Activated CD4-positive, alpha-beta T cell treated with anti-CD3 and anti-CD28 coated beads for 36 hours (primary cell): ENCODE results near the gene SPHK1. TPM values are rescaled to one million over a fixed set of nuclear protein-coding genes. Genes with fewer than 3 reads are reported as not detected.

Experiments
- ATAC-seq: fragments of 200-7000 bp; cut with Tn5 transposase; one replicate; pipeline ENCODE4 v1.10.0; 2021; ENCODE audit warnings: mild to moderate bottlenecking, moderate library complexity
- CTCF ChIA-PET: fragments of 350-600 bp; sonication (Branson Sonifier 250); formaldehyde crosslinking; loops from one replicate; lab custom pipeline; 2021; ENCODE audit warnings: antibody characterized with exemption; lab: Charles Lee
- POLR2A ChIA-PET: fragments of 350-600 bp; sonication (Branson Sonifier 250); formaldehyde crosslinking; loops from one replicate; lab custom pipeline; 2021; ENCODE audit warnings: antibody characterized with exemption, inconsistent platforms; lab: Charles Lee
- DNase-seq: peaks from one replicate; pipeline ENCODE4 v3.0.0-alpha.2; 2020
- H3K27ac Mint-ChIP-seq: one replicate; pipeline ENCODE4 v1.8.0; 2021; ENCODE audit warnings: mixed read lengths
- H3K27me3 Mint-ChIP-seq: one replicate; pipeline ENCODE4 v1.8.0; 2021; ENCODE audit warnings: mixed read lengths
- H3K36me3 Mint-ChIP-seq: one replicate; pipeline ENCODE4 v1.8.0; 2021; ENCODE audit warnings: low read depth, mixed read lengths
- H3K4me1 Mint-ChIP-seq: one replicate; pipeline ENCODE4 v1.8.0; 2021; ENCODE audit warnings: mixed read lengths
- H3K4me3 Mint-ChIP-seq: one replicate; pipeline ENCODE4 v1.8.0; 2021; ENCODE audit warnings: mild to moderate bottlenecking, moderate library complexity, mixed read lengths
- H3K9me3 Mint-ChIP-seq: one replicate; pipeline ENCODE4 v1.8.0; 2021; ENCODE audit warnings: low read depth, mixed read lengths
- intact Hi-C, 2 experiments: fragments of 100-400 bp; cut with DNase I in 1 of 2; cut with micrococcal nuclease in 1 of 2; formaldehyde crosslinking; loops; one replicate each; pipeline versions ENCODE4 v1.14.2 to v1.15.1; 2022 to 2024; cut with DNase I, micrococcal nuclease
- total RNA-seq, 2 experiments: library from RNA; stranded (reverse); gene quantifications; one replicate each; pipeline ENCODE4 v1.2.3, GENCODE V29; 2021

SPHK1 gene
- total RNA-seq, 2 experiments from 2014 or later, result 7.4 to 11.7 TPM

GRCh38 chr17:76422406-76422805 is 38.0 kb downstream of the SPHK1 start:
- ChIA-PET POLR2A (no interaction called here), CTCF (interaction anchor here (0.7 to 1.7 kb wide), 3 partner anchors 14 to 418 kb away, joined by 3 to 5 read pairs (median 4); no protein-coding TSS in a partner anchor)
- H3K27me3 Mint-ChIP-seq, result no peaks in the 10 kb centered on the region
- H3K9me3 Mint-ChIP-seq, result no peaks in the 10 kb centered on the region
- no peak overlapping the region for H3K27ac Mint-ChIP-seq
- no peak overlapping the region for H3K4me3 Mint-ChIP-seq
- DNase-seq (no peak), ATAC-seq (no peak)
- H3K36me3 Mint-ChIP-seq, result peaks cover 8% of the 10 kb centered on the region
- intact Hi-C loops, result no loop called here
- H3K4me1 Mint-ChIP-seq, result peaks cover 23% of the 10 kb centered on the region

- peaks cover 4% of the 10 kb centered on the region for H3K36me3 Mint-ChIP-seq
- no peaks in the 10 kb centered on the region for H3K27me3 Mint-ChIP-seq
Observed at GRCh38 chr17:76422860-76423259, 38.5 kb downstream of the SPHK1 start.

GRCh38 chr17:76426853-76427252 is 42.4 kb downstream of the SPHK1 start:
- intact Hi-C loops, result no loop called here
- H3K27me3 Mint-ChIP-seq, result no peaks in the 10 kb centered on the region

More at GRCh38 chr17:76422860-76423259, 38.5 kb downstream of the SPHK1 start:
- Mint-ChIP-seq H3K4me3 (no peak overlapping the region), H3K9me3 (no peaks in the 10 kb centered on the region), H3K27ac (no peak overlapping the region), H3K4me1 (peaks cover 20% of the 10 kb centered on the region)
- ATAC-seq (no peak), DNase-seq (no peak)
- intact Hi-C loops, result no loop called here
- CTCF ChIA-PET, result interaction anchor here (0.6 to 1.7 kb wide), 5 partner anchors 12 to 419 kb away, joined by 3 to 5 read pairs (median 3); no protein-coding TSS in a partner anchor
- POLR2A ChIA-PET, result interaction anchor here (0.6 kb wide), 1 partner anchor 36 kb away, joined by 3 read pairs; no protein-coding TSS in a partner anchor

GRCh38 chr17:76427501-76428231 is 43.3 kb downstream of the SPHK1 start:
- Mint-ChIP-seq H3K27ac (no peak overlapping the region), H3K9me3 (no peaks in the 10 kb centered on the region), H3K4me1 (peaks cover 10% of the 10 kb centered on the region), H3K4me3 (no peak overlapping the region), H3K27me3 (no peaks in the 10 kb centered on the region), H3K36me3 (peaks cover 5% of the 10 kb centered on the region)
- no peak for ATAC-seq
- ChIA-PET CTCF (interaction anchor here (1.0 to 1.6 kb wide), 4 partner anchors 9 to 80 kb away, joined by 3 to 5 read pairs (median 4); no protein-coding TSS in a partner anchor), POLR2A (interaction anchor here (0.7 kb wide), 1 partner anchor 11 kb away, joined by 3 read pairs; no protein-coding TSS in a partner anchor)
- DNase-seq, result no peak
- intact Hi-C loops, result no loop called here

More at GRCh38 chr17:76426853-76427252, 42.4 kb downstream of the SPHK1 start:
- H3K36me3 Mint-ChIP-seq, result peaks cover 5% of the 10 kb centered on the region
- no peaks in the 10 kb centered on the region for H3K9me3 Mint-ChIP-seq
- DNase-seq (no peak), ATAC-seq (no peak)
- H3K27ac Mint-ChIP-seq, result no peak overlapping the region
- POLR2A ChIA-PET, result interaction anchor here (0.7 kb wide), 1 partner anchor 10 kb away, joined by 3 read pairs; no protein-coding TSS in a partner anchor
- no peak overlapping the region for H3K4me3 Mint-ChIP-seq
- CTCF ChIA-PET, result interaction anchor here (0.7 to 1.4 kb wide), 4 partner anchors 9 to 81 kb away, joined by 3 to 5 read pairs (median 4); no protein-coding TSS in a partner anchor
- peaks cover 10% of the 10 kb centered on the region for H3K4me1 Mint-ChIP-seq

GRCh38 chr17:76428511-76428910 is 44.1 kb downstream of the SPHK1 start:
- Mint-ChIP-seq H3K9me3 (no peaks in the 10 kb centered on the region), H3K27ac (no peak overlapping the region), H3K27me3 (no peaks in the 10 kb centered on the region), H3K36me3 (peaks cover 5% of the 10 kb centered on the region), H3K4me3 (no peak overlapping the region), H3K4me1 (peaks cover 9% of the 10 kb centered on the region)
- POLR2A ChIA-PET, result no interaction called here
- CTCF ChIA-PET, result interaction anchor here (1.6 kb wide), 1 partner anchor 24 kb away, joined by 4 read pairs; no protein-coding TSS in a partner anchor
- DNase-seq, result no peak
- no peak for ATAC-seq
- intact Hi-C loops, result no loop called here

DNA sequence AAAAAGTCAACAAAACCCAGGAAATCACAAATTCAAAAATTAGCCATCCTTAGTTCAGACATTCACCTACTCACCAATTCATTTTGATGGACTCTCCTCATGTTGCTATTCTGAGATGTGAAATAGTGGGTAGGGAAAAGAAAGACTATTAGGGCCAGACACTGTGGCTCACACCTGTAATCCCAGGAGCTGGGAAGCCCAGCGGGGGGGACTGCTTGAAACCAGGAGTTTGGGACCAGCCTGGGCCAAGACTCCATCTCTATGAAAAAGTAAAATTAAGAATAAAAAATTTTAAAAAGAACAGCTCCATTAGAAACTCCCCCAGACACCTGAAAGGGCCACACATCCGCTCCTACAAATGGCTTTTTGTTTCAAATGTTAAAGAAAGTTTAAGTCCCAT is 47.1 kb downstream of the SPHK1 start:
- intact Hi-C loops, result no loop called here
- Mint-ChIP-seq H3K4me1 (peaks cover 9% of the 10 kb centered on the region), H3K4me3 (no peak overlapping the region), H3K27ac (no peak overlapping the region), H3K36me3 (peaks cover 5% of the 10 kb centered on the region), H3K9me3 (no peaks in the 10 kb centered on the region), H3K27me3 (no peaks in the 10 kb centered on the region)
- ATAC-seq (no peak), DNase-seq (no peak)
- ChIA-PET CTCF (interaction anchor here (0.6 to 1.5 kb wide), 3 partner anchors 14 to 24 kb away, joined by 3 to 4 read pairs (median 3); no protein-coding TSS in a partner anchor), POLR2A (no interaction called here)

DNA sequence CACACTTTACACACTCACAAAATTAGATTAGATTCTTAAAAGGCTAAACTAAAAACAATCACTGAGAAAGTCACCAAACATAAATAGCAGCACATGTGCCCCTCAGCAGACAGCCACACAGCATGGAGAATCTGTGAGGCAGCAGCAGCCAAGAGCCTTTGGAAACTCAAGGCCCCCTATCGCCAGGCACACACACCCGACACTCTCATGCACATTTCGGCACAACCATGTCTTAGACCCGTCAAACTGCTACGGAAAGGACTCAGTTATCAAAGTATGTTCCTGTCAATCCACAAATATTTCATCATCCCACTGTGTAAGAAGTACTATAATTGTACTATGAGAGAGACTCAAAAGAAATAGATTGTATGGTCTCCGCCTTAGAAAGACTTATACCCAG is 47.6 kb downstream of the SPHK1 start:
- Mint-ChIP-seq H3K4me3 (no peak overlapping the region), H3K4me1 (peaks cover 6% of the 10 kb centered on the region), H3K36me3 (peaks cover 5% of the 10 kb centered on the region), H3K27me3 (no peaks in the 10 kb centered on the region), H3K9me3 (no peaks in the 10 kb centered on the region), H3K27ac (no peak overlapping the region)
- no peak for DNase-seq
- CTCF ChIA-PET, result interaction anchor here (0.7 to 1.0 kb wide), 2 partner anchors 13 to 14 kb away, joined by 3 to 4 read pairs; no protein-coding TSS in a partner anchor
- intact Hi-C loops, result no loop called here
- ATAC-seq, result no peak
- POLR2A ChIA-PET, result no interaction called here

DNA sequence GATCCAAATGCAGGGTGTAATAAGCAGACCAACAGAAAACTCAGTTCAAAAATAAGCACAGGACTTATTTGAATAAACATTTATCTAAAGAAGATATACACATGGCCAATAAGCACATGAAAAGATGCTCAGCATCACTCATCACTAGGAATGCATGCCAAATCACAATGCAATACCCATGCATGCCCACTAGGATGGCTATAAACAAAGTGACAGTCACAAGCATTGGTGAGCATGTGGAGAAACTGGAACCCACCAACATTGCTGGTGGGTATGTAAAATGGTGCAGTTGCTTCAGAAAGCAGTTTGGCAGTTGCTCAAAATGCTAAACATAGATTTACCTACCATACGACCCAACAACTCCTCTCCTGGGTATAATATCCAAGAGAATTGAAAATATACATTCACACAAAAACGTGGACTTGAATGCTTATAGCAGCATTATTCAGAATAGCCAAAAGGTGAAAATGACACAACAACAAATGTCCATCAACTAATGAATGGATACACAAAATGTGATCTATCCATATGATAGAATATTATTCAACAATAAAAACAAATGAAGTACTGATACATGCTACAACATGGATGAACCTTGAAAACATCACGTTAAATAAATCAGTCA is 48.4 kb downstream of the SPHK1 start:
- Mint-ChIP-seq H3K27me3 (no peaks in the 10 kb centered on the region), H3K36me3 (peaks cover 5% of the 10 kb centered on the region), H3K27ac (no peak overlapping the region), H3K4me3 (no peak overlapping the region), H3K9me3 (no peaks in the 10 kb centered on the region), H3K4me1 (peaks cover 2% of the 10 kb centered on the region)
- CTCF ChIA-PET, result no interaction called here
- POLR2A ChIA-PET, result no interaction called here
- DNase-seq, result no peak
- ATAC-seq, result peak; percentile 44
- intact Hi-C loops, result no loop called here

GRCh38 chr17:76433693-76434092 is 49.3 kb downstream of the SPHK1 start:
- Mint-ChIP-seq H3K36me3 (peaks cover 2% of the 10 kb centered on the region), H3K27me3 (no peaks in the 10 kb centered on the region), H3K27ac (no peak overlapping the region), H3K4me3 (no peak overlapping the region), H3K9me3 (no peaks in the 10 kb centered on the region), H3K4me1 (peaks cover 2% of the 10 kb centered on the region)
- DNase-seq (no peak), ATAC-seq (no peak)
- ChIA-PET POLR2A (no interaction called here), CTCF (interaction anchor here (1.7 to 1.8 kb wide), 2 partner anchors 12 to 25 kb away, joined by 5 to 6 read pairs; no protein-coding TSS in a partner anchor)
- intact Hi-C loops, result no loop called here

GRCh38 chr17:76434870-76435269 is 50.5 kb downstream of the SPHK1 start:
- H3K4me1 Mint-ChIP-seq, result peaks cover 5% of the 10 kb centered on the region

DNA sequence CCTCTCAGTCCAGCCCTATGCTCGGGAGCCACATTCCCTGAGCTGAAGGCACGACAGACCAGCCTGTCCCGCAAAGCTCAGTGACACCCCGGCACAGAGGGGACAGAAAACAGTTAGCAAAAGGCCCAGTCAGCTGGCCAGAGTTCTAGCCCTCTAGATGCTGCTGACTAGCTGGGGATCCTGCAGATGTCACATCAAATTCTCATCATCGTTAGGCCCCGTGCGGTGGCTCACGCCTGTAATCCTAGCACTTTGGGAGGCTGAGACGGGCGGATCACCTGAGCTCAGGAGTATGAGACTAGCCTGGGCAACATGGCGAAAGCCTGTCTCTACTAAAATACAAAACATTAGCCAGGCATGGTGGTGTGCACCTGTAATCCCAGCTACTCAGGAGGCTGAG is 51.3 kb downstream of the SPHK1 start:
- no peak overlapping the region for H3K4me3 Mint-ChIP-seq
- peaks cover 5% of the 10 kb centered on the region for H3K36me3 Mint-ChIP-seq
- no peak overlapping the region for H3K27ac Mint-ChIP-seq
- ATAC-seq, result no peak
- H3K4me1 Mint-ChIP-seq, result peaks cover 6% of the 10 kb centered on the region
- H3K27me3 Mint-ChIP-seq, result no peaks in the 10 kb centered on the region
- intact Hi-C loops, result no loop called here
- no peak for DNase-seq
- H3K9me3 Mint-ChIP-seq, result no peaks in the 10 kb centered on the region
- ChIA-PET CTCF (interaction anchor here (0.6 to 1.3 kb wide), 7 partner anchors 8 to 71 kb away, joined by 3 to 9 read pairs (median 4); no protein-coding TSS in a partner anchor), POLR2A (no interaction called here)

More at GRCh38 chr17:76434870-76435269, 50.5 kb downstream of the SPHK1 start:
- no peaks in the 10 kb centered on the region for H3K9me3 Mint-ChIP-seq
- no peak overlapping the region for H3K4me3 Mint-ChIP-seq
- H3K27ac Mint-ChIP-seq, result no peak overlapping the region
- H3K27me3 Mint-ChIP-seq, result no peaks in the 10 kb centered on the region
- POLR2A ChIA-PET, result no interaction called here
- H3K36me3 Mint-ChIP-seq, result peaks cover 5% of the 10 kb centered on the region
- DNase-seq (no peak), ATAC-seq (no peak)
- CTCF ChIA-PET, result interaction anchor here (1.1 to 1.8 kb wide), 6 partner anchors 9 to 72 kb away, joined by 3 to 9 read pairs (median 4); no protein-coding TSS in a partner anchor
- intact Hi-C loops, result no loop called here
